Activated naive CD4-positive, alpha-beta T cell treated with anti-CD3 and anti-CD28 coated beads, Interleukin-2, amount 50 U/mL, for 24 hours (primary cell): Measurements from ENCODE around the gene STEAP1B.

Experiments
- H3K27ac Mint-ChIP-seq: one replicate; pipeline ENCODE4 v1.8.0; 2021; ENCODE audit warnings: mild to moderate bottlenecking, mixed read lengths
- H3K27me3 Mint-ChIP-seq: one replicate; pipeline ENCODE4 v1.8.0; 2021; ENCODE audit warnings: mixed read lengths
- H3K36me3 Mint-ChIP-seq: one replicate; pipeline ENCODE4 v1.8.0; 2021; ENCODE audit warnings: mixed read lengths
- H3K4me1 Mint-ChIP-seq: one replicate; pipeline ENCODE4 v1.8.0; 2021; ENCODE audit warnings: mixed read lengths
- H3K4me3 Mint-ChIP-seq: one replicate; pipeline ENCODE4 v1.8.0; 2021; ENCODE audit warnings: mild to moderate bottlenecking, mixed read lengths
- H3K9me3 Mint-ChIP-seq: one replicate; pipeline ENCODE4 v1.8.0; 2021; ENCODE audit warnings: mixed read lengths

STEAP1B gene

DNA sequence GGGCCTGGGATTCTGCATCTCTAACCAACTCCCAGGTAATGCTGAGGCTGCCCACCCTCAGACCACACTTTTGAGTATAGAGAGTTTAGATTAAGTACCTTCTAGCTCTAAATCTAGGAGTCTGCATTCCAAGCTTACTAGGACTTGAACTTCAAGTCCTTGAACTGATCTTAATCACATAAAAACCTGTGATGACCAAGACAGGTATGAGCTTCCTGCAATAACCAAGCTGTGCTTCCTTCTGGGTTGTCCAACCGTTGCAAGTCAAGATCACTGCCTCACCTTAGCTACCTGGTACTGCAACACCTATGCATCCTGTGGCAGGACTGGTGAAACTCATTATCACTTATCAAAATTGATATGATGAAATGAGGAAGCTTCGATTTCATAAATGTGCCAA lies 110.1 kb downstream of the STEAP1B start:
- Mint-ChIP-seq H3K4me3 (no peak overlapping the region), H3K36me3 (no peaks in the 10 kb centered on the region), H3K27ac (no peak overlapping the region), H3K9me3 (no peaks in the 10 kb centered on the region), H3K4me1 (no peaks in the 10 kb centered on the region), H3K27me3 (peaks cover 2% of the 10 kb centered on the region)

DNA sequence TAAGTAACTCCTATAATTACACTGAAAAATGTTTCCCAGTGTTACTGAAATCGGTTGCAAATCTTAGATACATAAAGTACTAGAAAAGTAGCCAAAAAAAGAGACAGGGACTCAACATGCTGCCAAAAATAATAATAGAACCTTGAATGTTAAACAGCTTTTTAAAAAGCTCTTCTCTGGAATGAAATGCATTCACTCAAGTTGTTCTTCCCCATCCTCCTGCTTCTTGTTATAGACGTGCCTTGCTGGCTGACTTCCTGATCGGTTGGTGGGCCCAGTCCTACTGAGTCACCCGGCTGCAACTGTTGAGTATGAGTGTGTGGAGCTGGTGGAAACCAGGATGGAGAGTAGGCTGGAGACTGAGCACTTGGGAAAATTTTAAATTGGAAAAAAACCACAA lies 112.4 kb downstream of the STEAP1B start:
- Mint-ChIP-seq H3K27ac (no peak overlapping the region), H3K4me1 (no peaks in the 10 kb centered on the region), H3K36me3 (no peaks in the 10 kb centered on the region), H3K9me3 (no peaks in the 10 kb centered on the region), H3K27me3 (peaks cover 2% of the 10 kb centered on the region), H3K4me3 (no peak overlapping the region)

DNA sequence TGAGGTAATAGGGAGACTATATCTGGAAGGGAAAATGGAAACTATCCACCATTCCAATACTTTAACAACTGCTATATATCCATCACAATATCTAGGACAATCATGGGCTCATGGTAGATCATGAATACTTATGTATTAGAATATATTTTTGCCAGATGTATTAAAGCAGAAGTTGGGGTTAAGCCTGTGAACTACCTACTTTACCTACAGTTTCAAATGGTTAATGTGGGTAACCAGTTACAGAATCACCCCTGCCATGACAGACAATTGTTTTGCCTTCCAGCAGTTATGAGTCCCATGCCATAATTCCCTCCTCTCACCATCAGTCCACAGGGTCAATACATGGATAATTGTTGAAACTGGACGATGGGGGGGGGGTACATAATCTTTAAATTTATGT lies 113.1 kb downstream of the STEAP1B start:
- Mint-ChIP-seq H3K4me3 (no peak overlapping the region), H3K4me1 (no peaks in the 10 kb centered on the region), H3K9me3 (no peaks in the 10 kb centered on the region), H3K27me3 (peaks cover 2% of the 10 kb centered on the region), H3K27ac (no peak overlapping the region), H3K36me3 (no peaks in the 10 kb centered on the region)

DNA sequence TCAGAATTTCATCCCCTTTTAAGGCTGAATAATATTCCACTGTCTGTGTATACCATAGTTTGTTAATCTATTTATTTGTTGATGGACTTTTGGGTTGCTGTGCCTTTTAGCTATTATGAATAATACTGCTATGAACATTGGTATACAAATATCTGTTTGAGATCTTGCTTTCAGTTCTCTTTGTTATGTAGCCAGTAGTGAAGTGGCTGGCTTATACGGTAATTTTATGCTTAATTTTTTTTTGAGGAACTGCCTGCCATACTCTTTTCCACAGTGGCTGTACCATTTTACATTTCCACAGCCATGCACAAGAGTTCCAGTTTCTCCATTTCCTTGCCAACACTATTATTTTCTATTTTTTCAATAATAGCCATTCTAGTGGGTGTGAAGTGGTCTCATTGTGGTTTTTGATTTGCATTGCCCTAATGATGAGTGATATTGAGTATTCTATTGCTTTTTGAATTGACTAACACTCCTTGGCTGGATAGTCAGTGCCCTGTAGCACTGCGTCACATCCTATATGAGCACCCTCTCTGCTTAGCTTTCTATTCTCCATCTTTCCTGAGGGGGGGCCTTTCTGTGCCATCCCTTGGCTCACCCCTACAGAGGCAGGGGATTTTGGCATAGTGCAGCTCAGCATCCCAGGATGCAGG lies 113.7 kb downstream of the STEAP1B start:
- Mint-ChIP-seq H3K27ac (no peak overlapping the region), H3K27me3 (no peaks in the 10 kb centered on the region), H3K4me1 (no peaks in the 10 kb centered on the region), H3K36me3 (no peaks in the 10 kb centered on the region), H3K4me3 (no peak overlapping the region), H3K9me3 (no peaks in the 10 kb centered on the region)

DNA sequence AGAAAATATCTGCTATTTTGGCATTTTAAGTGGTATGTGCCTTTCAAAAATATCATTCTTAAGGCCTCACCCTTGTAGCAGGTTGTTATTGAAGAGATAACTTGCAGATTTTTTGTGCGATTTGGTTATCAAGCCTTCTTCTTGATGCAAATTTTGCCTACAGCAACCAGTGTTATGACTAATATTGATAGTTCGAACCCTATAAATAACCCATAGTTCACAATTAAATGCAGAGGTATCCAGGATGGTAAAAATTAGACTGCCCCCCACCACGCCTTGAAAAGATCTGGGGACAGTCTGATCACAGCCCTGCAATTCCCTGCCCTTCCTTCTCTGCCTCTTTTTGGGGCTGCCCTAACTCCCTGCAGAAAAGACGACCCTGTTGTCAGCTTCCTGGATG lies 114.7 kb downstream of the STEAP1B start:
- H3K4me1 Mint-ChIP-seq: no peaks in the 10 kb centered on the region
- no peak overlapping the region for H3K4me3 Mint-ChIP-seq
- H3K27ac Mint-ChIP-seq: no peak overlapping the region

DNA sequence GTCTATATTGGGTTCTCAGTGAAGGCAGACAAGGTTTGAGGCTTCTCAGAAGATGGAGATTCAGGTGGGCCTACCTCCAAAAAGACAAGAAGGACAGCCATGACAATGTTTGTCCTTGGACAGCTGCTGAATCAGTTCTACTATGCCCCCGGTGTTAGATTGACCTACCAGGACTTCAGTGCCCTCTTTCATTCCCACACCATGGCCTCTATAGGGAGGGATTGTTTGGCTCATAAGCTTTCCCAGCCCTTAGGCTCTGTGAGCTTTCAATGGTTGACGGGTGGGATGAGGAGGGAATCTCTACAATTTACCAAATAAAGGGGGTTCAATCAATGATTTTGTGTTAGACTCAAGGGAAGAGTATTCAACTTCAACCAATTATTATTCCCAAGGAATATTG lies 119.7 kb downstream of the STEAP1B start:
- Mint-ChIP-seq H3K9me3 (no peaks in the 10 kb centered on the region), H3K27me3 (no peaks in the 10 kb centered on the region), H3K4me1 (no peaks in the 10 kb centered on the region), H3K27ac (no peak overlapping the region), H3K4me3 (no peak overlapping the region), H3K36me3 (no peaks in the 10 kb centered on the region)

More for the DNA sequence above, 114.7 kb downstream of the STEAP1B start:
- Mint-ChIP-seq H3K9me3 (no peaks in the 10 kb centered on the region), H3K36me3 (no peaks in the 10 kb centered on the region), H3K27me3 (no peaks in the 10 kb centered on the region)

DNA sequence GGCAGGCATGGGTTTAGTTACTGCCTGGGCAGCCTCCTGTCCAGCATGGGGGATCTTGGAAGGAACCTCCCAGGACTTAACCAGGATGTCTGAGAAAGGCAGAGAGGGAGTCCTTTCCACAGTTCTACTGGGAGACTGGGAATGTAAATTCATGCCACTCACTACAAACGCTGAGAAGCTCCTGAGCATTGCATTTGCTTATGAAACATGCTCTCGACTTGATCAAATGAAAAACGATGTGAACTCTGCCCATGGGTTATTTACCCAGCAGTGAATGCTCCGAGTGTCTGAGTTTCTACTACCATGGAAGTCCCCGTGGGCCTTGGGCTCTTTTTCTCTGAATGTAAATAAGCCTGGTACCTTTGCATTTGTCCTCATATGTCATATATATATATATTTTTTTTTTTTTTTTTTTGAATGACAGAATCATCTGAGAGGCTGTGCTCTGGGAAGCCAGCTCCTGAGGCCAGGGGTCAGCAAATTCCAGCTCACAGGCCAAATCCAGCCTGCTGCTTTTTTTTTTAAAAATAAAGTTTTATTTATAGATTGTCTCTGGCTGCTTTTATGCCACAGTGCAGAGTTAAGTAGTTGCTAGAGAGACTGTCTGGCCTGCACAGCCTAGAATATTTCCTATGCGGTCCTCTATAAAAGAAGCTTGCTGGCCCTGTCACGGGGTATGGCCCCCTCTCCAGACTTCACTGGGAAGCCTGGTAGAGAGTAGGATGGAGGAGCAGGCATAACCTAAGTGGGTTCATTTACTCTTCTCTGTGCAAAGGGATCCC lies 121.6 kb downstream of the STEAP1B start:
- Mint-ChIP-seq H3K9me3 (no peaks in the 10 kb centered on the region), H3K4me1 (no peaks in the 10 kb centered on the region), H3K36me3 (no peaks in the 10 kb centered on the region)

DNA sequence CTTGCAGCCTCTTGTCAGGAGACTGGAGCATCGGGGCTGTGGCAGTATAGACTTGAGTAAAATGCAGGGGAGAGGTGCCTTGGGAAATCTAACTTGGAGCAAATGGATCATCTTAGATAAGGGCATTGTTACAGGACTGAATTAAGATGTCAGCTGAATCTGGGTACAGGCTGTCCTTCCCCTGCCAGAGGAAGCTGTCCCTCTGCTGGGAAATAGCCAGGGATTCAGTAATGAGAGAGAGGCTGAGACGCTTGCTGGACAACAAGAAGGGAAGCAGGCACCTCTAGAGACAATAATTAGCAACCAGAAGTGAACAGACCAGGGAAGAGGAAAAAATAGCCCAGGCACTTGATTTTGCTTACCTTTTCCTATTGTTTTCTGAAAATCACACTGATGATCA lies 122.3 kb downstream of the STEAP1B start:
- Mint-ChIP-seq H3K4me1 (no peaks in the 10 kb centered on the region), H3K9me3 (no peaks in the 10 kb centered on the region)

More for the DNA sequence above, 121.6 kb downstream of the STEAP1B start:
- Mint-ChIP-seq H3K27ac (no peak overlapping the region), H3K27me3 (no peaks in the 10 kb centered on the region), H3K4me3 (no peak overlapping the region)

DNA sequence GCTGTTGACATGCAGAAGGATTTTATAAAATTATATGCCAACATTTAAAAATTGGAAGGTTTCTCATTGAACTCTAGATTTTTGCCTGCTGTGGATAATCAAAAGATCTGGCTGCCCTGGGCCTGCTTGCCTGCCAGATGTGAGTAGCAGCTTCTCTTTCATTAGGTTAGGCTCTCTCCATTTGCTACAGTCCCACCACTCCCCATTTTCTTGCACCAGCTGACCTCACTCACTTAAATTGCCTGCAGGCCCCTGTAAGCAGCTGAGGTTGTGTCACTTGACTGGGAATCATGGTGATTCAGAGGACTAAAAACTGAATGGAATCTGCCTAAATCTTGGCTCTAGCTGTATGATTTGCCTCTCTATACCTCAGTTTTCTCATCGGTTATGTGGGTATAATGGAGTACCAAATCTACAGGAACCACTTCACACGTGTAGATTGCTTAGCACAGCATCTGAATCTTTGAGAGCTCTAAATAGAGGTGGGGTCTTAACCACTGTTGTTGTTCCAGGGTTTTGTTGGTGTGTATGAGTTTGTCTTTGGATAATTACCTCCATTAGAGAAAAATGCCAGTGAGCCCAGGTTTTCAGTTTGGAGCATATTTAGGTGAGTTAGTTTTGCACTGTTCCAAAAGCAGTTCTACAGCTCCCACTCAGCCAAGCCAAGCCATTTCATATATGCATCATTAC lies 124.5 kb downstream of the STEAP1B start:
- Mint-ChIP-seq H3K4me1 (no peaks in the 10 kb centered on the region), H3K27me3 (peaks cover 3% of the 10 kb centered on the region), H3K27ac (no peak overlapping the region), H3K9me3 (no peaks in the 10 kb centered on the region), H3K4me3 (no peak overlapping the region), H3K36me3 (no peaks in the 10 kb centered on the region)

More for the DNA sequence above, 122.3 kb downstream of the STEAP1B start:
- H3K27ac Mint-ChIP-seq: no peak overlapping the region
- H3K27me3 Mint-ChIP-seq: no peaks in the 10 kb centered on the region
- no peak overlapping the region for H3K4me3 Mint-ChIP-seq
- no peaks in the 10 kb centered on the region for H3K36me3 Mint-ChIP-seq

DNA sequence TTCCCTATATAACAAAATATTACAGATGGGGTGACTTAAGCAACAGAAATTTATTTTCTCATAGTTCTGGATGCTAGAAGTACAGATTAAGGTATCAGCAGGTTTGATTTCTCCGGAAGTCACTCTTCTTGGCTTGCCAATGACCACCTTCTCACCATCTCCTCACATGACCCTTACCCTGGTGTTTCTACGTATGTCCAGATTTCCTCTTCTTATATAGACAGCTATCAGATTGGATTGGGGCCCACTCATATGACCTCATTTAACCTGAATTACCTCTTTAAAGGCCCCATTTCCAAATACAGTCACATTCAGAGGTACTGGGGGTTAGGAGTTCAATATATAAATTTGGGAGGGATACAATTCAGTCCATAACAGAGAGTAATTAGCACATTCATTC lies 126.1 kb downstream of the STEAP1B start:
- H3K36me3 Mint-ChIP-seq: no peaks in the 10 kb centered on the region
- H3K27me3 Mint-ChIP-seq: peaks cover 7% of the 10 kb centered on the region
- no peak overlapping the region for H3K4me3 Mint-ChIP-seq
- H3K4me1 Mint-ChIP-seq: no peaks in the 10 kb centered on the region
- no peak overlapping the region for H3K27ac Mint-ChIP-seq
- H3K9me3 Mint-ChIP-seq: no peaks in the 10 kb centered on the region

DNA sequence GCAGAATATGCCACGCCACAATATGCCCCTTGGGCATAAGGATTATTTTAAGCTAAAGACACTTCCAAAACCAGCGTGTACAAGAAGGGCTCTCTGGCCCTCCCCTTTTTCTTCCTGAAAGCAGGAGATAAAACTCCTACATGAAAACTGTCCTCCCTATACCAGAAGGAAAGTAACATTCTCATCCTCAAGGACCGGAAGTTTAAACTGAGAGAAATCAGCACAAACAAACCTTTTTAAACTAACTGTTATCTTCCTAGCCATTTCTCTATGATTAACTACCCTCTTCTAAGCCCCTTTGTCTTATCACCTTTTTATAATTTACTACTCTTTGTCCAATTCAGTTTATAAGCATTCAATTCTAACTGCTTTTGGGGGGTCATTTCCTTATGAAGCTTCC lies 126.6 kb downstream of the STEAP1B start:
- no peaks in the 10 kb centered on the region for H3K36me3 Mint-ChIP-seq
- H3K4me3 Mint-ChIP-seq: no peak overlapping the region
- no peaks in the 10 kb centered on the region for H3K4me1 Mint-ChIP-seq
- H3K9me3 Mint-ChIP-seq: no peaks in the 10 kb centered on the region
- no peak overlapping the region for H3K27ac Mint-ChIP-seq
- peaks cover 7% of the 10 kb centered on the region for H3K27me3 Mint-ChIP-seq

DNA sequence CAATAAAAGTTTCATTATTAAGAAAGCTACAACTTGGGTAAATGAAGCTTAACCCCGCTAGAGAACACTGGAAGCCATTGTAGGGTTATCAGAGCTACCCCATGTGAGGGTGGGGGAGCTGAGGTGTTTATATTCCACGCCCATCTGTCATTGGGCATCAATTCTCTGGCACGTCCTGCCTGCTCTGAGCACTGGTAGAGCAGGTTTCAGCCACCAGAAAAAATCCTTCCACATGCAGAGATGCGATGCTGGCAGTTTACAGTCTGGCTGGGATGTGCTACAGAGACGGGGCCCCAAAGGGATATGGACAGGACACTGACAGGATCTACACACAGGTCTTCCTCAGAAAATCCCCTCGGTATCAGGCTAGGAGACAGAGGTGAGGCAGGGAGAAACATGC lies 127.1 kb downstream of the STEAP1B start:
- no peaks in the 10 kb centered on the region for H3K4me1 Mint-ChIP-seq
- peaks cover 7% of the 10 kb centered on the region for H3K27me3 Mint-ChIP-seq
- no peak overlapping the region for H3K27ac Mint-ChIP-seq
- H3K4me3 Mint-ChIP-seq: no peak overlapping the region
- H3K9me3 Mint-ChIP-seq: no peaks in the 10 kb centered on the region
- no peaks in the 10 kb centered on the region for H3K36me3 Mint-ChIP-seq

DNA sequence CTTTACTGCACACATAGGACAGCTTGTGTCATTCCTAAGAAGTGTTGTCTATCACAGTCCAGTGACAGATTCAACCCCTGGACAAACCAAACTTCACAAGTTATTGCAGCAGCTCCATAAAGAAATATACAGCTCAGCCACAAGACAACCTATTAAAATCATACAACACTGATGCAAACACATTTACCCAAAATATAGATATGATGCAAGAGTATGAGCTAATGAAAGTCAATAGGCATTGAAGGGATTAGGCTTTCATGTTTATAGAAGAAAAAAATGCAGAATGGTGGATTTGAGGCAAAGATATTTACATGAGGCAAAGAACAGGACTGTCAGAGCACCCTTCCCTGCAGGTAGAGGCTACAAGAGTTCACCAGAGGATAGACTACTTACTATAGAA lies 128.1 kb downstream of the STEAP1B start:
- Mint-ChIP-seq H3K4me1 (no peaks in the 10 kb centered on the region), H3K36me3 (no peaks in the 10 kb centered on the region), H3K27ac (no peak overlapping the region), H3K9me3 (no peaks in the 10 kb centered on the region), H3K4me3 (no peak overlapping the region), H3K27me3 (peaks cover 7% of the 10 kb centered on the region)
